ENCODE data around the gene ARRDC5. TPM values are rescaled to one million over a fixed set of nuclear protein-coding genes. Genes with fewer than 3 reads are reported as not detected.

ARRDC5 gene
- total RNA-seq, 1 experiment from 2014 or later: not detected

DNA sequence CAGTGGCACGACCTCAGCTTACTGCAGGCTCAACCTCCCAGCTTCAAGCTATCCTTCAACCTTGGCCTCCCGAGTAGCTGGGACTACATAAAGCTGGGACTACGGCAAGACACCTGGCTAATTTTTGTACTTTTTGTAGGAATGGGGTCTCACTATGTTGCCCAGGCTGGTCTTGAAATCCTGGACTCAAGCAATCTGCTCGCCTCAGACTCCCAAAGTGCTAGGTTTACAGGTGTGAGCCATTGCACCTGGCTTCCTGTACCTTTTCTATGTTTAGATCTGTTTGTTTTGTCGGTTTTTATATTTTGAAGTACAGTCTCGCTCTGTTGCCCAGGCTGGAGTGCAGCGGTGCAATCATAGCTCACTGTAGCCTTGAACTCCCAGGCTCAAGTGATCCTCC, 53.7 kb downstream of the ARRDC5 start:
- no peak overlapping the region for H3K56ac ChIP-seq (ENCODE audit: insufficient read length, low read depth, low read length)
- H3K4me3 Mint-ChIP-seq: no peak overlapping the region
- H3K9me3 Mint-ChIP-seq: no peaks in the 10 kb centered on the region

More for the DNA sequence above, 53.7 kb downstream of the ARRDC5 start:
- H3K23ac ChIP-seq (ENCODE audit: insufficient read length, low read depth, low read length): no peak overlapping the region
- Mint-ChIP-seq H3K4me1 (no peaks in the 10 kb centered on the region), H3K36me3 (ENCODE audit: insufficient read depth in 1 of 3, low read depth in 3 of 3) (peaks cover 18 to 60% (median 55%) of the 10 kb centered on the region in 3 experiments; a peak in 6 of 7 replicates), H3K27ac (no peak overlapping the region), H3K27me3 (ENCODE audit: low read depth) (peaks cover 1% of the 10 kb centered on the region; the same call in 1 of the 2 replicates)
- H3K9me3 ChIP-seq (ENCODE audit: control insufficient read depth, low read depth, low read length): no peaks in the 10 kb centered on the region
- H2BK20ac ChIP-seq (ENCODE audit: low read depth, low read length, poor library complexity, severe bottlenecking): no peak overlapping the region
- DNase-seq: no peak
- H4K5ac ChIP-seq (ENCODE audit: insufficient read length, low read depth, low read length): no peak overlapping the region
- no peak overlapping the region for H4K91ac ChIP-seq (ENCODE audit: insufficient read length, low read depth, low read length)
- H3K18ac ChIP-seq (ENCODE audit: insufficient read length, low read depth, low read length): no peak overlapping the region
- no CpG with 5 or more reads among the region's 7 CpGs for WGBS (ENCODE audit: extremely low coverage, insufficient read length, low lambda C conversion rate)
- H4K20me1 ChIP-seq (ENCODE audit: control insufficient read depth, insufficient read depth, insufficient read length): no peaks in the 10 kb centered on the region
- no peaks in the 10 kb centered on the region for H3K23me2 ChIP-seq (ENCODE audit: insufficient read length, low read depth, low read length, poor library complexity, severe bottlenecking)
- no peak overlapping the region for H3K9ac ChIP-seq (ENCODE audit: extremely low read depth, insufficient read length, low read length)
- TF ChIP-seq CTCF (conservative IDR thresholded peaks at IDR 0.05): no peak
- H3K79me2 ChIP-seq (ENCODE audit: insufficient read depth, low read length): no peaks in the 10 kb centered on the region
- H2BK5ac ChIP-seq (ENCODE audit: insufficient read length, low read length): no peak overlapping the region
- no peak overlapping the region for H3K4ac ChIP-seq (ENCODE audit: low read depth, low read length)
- no peak overlapping the region for H3T11ph ChIP-seq (ENCODE audit: low read length)
- H3K4me2 ChIP-seq (ENCODE audit: insufficient read depth, insufficient read length, low read length): no peak overlapping the region
- no peaks in the 10 kb centered on the region for H3K79me1 ChIP-seq (ENCODE audit: insufficient read depth, low read depth, low read length, poor library complexity, severe bottlenecking)
- H3K4me1 ChIP-seq (ENCODE audit: insufficient read depth, low read length): no peaks in the 10 kb centered on the region
- no peak overlapping the region for H3K14ac ChIP-seq (ENCODE audit: insufficient read depth, low read length)
- H2AFZ ChIP-seq (ENCODE audit: low read length): no peak overlapping the region
- no peak overlapping the region for H4K8ac ChIP-seq (replicated peaks; ENCODE audit: insufficient read length, low read depth, low read length)
- H2AK5ac ChIP-seq (ENCODE audit: insufficient read length, low read length): no peak overlapping the region
- H2BK120ac ChIP-seq (ENCODE audit: low read depth, low read length, poor library complexity, severe bottlenecking): no peak overlapping the region
- no peak overlapping the region for H3K27ac ChIP-seq (ENCODE audit: insufficient read length, low read depth, low read length)
- H2BK15ac ChIP-seq (ENCODE audit: low read depth, low read length): no peak overlapping the region
- no peaks in the 10 kb centered on the region for H3K27me3 ChIP-seq (ENCODE audit: insufficient read depth, low read length)
- H2BK12ac ChIP-seq (ENCODE audit: insufficient read length, low read depth, low read length): no peak overlapping the region

All from H9 (cell line).